Activated CD4-positive, CD25-positive, alpha-beta regulatory T cell (primary cell): Measurements from ENCODE around the gene FBLN1.
"Not testable (repeated sequence)": the region's sequence is repeated elsewhere in the genome, so short reads cannot be mapped to it uniquely, and the experiment has no call there.

Experiments used
- DNase-seq, 4 experiments: peaks; one replicate each; lab custom pipeline; 2025; lab: John Stamatoyannopoulos, UW

Gene FBLN1

GRCh38 chr22:45477366-45478107, 25.1 kb upstream of the FBLN1 start:
- no peak for DNase-seq

- no peak for DNase-seq
These were observed 24.4 kb upstream of the FBLN1 start for GRCh38 chr22:45478108-45478771.

- DNase-seq: no peak
These were observed 22.0 kb upstream of the FBLN1 start for GRCh38 chr22:45480717-45481116.

- DNase-seq: no peak
These were observed 21.0 kb upstream of the FBLN1 start for GRCh38 chr22:45481661-45482060.

- DNase-seq: no peak
These were observed 20.5 kb upstream of the FBLN1 start for GRCh38 chr22:45482169-45482568.

GRCh38 chr22:45483319-45483718, 19.4 kb upstream of the FBLN1 start:
- no peak for DNase-seq

GRCh38 chr22:45483918-45484499, 18.7 kb upstream of the FBLN1 start:
- no peak for DNase-seq

GRCh38 chr22:45484742-45485141, 17.9 kb upstream of the FBLN1 start:
- no peak for DNase-seq

- no peak for DNase-seq
These were observed 17.4 kb upstream of the FBLN1 start for GRCh38 chr22:45485261-45485660.

GRCh38 chr22:45488764-45489370, 13.8 kb upstream of the FBLN1 start:
- DNase-seq: no peak

- DNase-seq: no peak
These were observed 11.8 kb upstream of the FBLN1 start for GRCh38 chr22:45490836-45491235.

- no peak for DNase-seq
These were observed 10.8 kb upstream of the FBLN1 start for GRCh38 chr22:45491841-45492240.

GRCh38 chr22:45493286-45493771, 9.4 kb upstream of the FBLN1 start:
- DNase-seq: no peak

GRCh38 chr22:45494306-45494705, 8.4 kb upstream of the FBLN1 start:
- not testable (repeated sequence) for DNase-seq

- not testable (repeated sequence) for DNase-seq
These were observed 7.1 kb upstream of the FBLN1 start for GRCh38 chr22:45495616-45496015.

- no peak for DNase-seq
These were observed 6.2 kb upstream of the FBLN1 start for GRCh38 chr22:45496451-45496941.

- no peak for DNase-seq
These were observed 5.1 kb upstream of the FBLN1 start for GRCh38 chr22:45497351-45498145.

- no peak for DNase-seq
These were observed 2.9 kb upstream of the FBLN1 start for GRCh38 chr22:45499746-45500145.

- no peak for DNase-seq
These were observed 550 bp downstream of the FBLN1 start for GRCh38 chr22:45503050-45503815.

GRCh38 chr22:45503816-45504372, 1.2 kb downstream of the FBLN1 start:
- no peak for DNase-seq
